ENCODE measurements around the gene MFSD2A.
"Not testable (repeated sequence)": the region's sequence is repeated elsewhere in the genome, so short reads cannot be mapped to it uniquely, and the experiment has no call there.

- TF ChIP-seq CTCF (IDR thresholded peaks at IDR 0.05 in 2 of 3, conservative IDR thresholded peaks at IDR 0.05 in 1 of 3; ENCODE audit: control insufficient read depth in 2 of 3, extremely low read depth in 1 of 3, insufficient read depth in 1 of 3, low read depth in 3 of 3, low read length in 3 of 3); USF1 (IDR thresholded peaks at IDR 0.05; ENCODE audit: borderline replicate concordance, extremely low read length, insufficient read depth, low read depth, low read length); TAF1 (IDR thresholded peaks at IDR 0.05; ENCODE audit: borderline replicate concordance, low read depth, low read length); POLR2A (IDR thresholded peaks at IDR 0.05; ENCODE audit: low read depth, low read length); BHLHE40 (IDR thresholded peaks at IDR 0.05; ENCODE audit: borderline replicate concordance in 1 of 2, low read depth in 2 of 2, low read length in 1 of 2); ELK1 (IDR thresholded peaks at IDR 0.05; ENCODE audit: low read depth, low read length); BACH1 (IDR thresholded peaks at IDR 0.05; ENCODE audit: borderline replicate concordance); TARDBP (IDR thresholded peaks at IDR 0.05; ENCODE audit: borderline replicate concordance); HDAC2 (IDR thresholded peaks at IDR 0.05); CHD1 (IDR thresholded peaks at IDR 0.05; ENCODE audit: low read depth, low read length); CBX5 (IDR thresholded peaks at IDR 0.05; ENCODE audit: low read depth); SIN3A (IDR thresholded peaks at IDR 0.05; ENCODE audit: low read depth, low read length); PAX5 (IDR thresholded peaks at IDR 0.05; ENCODE audit: borderline replicate concordance, low read depth, low read length); JUND (IDR thresholded peaks at IDR 0.05; ENCODE audit: low read depth, low read length): not testable (repeated sequence)
These were observed 8.0 kb downstream of the MFSD2A start for GRCh38 chr1:39962964-39963363.

All from GM12878 (cell line).